Ovary (tissue), 9 donors: ENCODE data around the gene AKNA. TPM values are rescaled to one million over a fixed set of nuclear protein-coding genes. Genes with fewer than 3 reads are reported as not detected.

Source experiments
- DNase-seq, 5 donors: peaks; one replicate each; pipeline ENCODE4 v3.0.0-alpha.2; 2019 to 2020
- H3K27ac ChIP-seq, 2 donors: fragments of 200-600 bp; one replicate each; pipeline versions ENCODE4 v1.5.1 to v1.8.0; 2019 to 2022
- H3K27me3 ChIP-seq: fragments of 200-600 bp; one replicate; pipeline ENCODE4 v1.8.0; 2022
- H3K36me3 ChIP-seq: fragments of 200-600 bp; sonication (generic); one replicate; pipeline ENCODE4 v1.5.1; 2019
- H3K4me1 ChIP-seq: one replicate; pipeline ENCODE4 v1.8.1; 2013; ENCODE audit warnings: mild to moderate bottlenecking, moderate library complexity; ENCODE audit not compliant: insufficient read depth
- H3K4me3 ChIP-seq: fragments of 200-600 bp; sonication (generic); one replicate; pipeline ENCODE4 v1.5.1; 2017
- H3K9me3 ChIP-seq, 2 donors: fragments of 200-600 bp in 1 of 2; sonication (generic) in 1 of 2; one replicate each; pipeline versions ENCODE4 v1.5.1 to v1.8.1; 2013 to 2019; ENCODE audit warnings: mild to moderate bottlenecking in 1 of 2, moderate library complexity in 1 of 2
- CTCF ChIP-seq, 3 donors: fragments of 450-650 bp in 2 of 3; fragments of 200-600 bp in 1 of 3; IDR thresholded peaks; one replicate each; pipeline versions ENCODE4 v1.5.1 to v1.8.0; 2016 to 2022; ENCODE audit warnings: antibody characterized with exemption in 3 of 3, mild to moderate bottlenecking in 1 of 3
- EP300 ChIP-seq: sonication (generic); formaldehyde crosslinking; IDR thresholded peaks from one replicate; pipeline ENCODE4 v1.6.1; 2017; ENCODE audit warnings: antibody characterized with exemption
- POLR2A ChIP-seq: fragments of 450-650 bp; IDR thresholded peaks from one replicate; pipeline ENCODE4 v1.6.1; 2017; ENCODE audit warnings: antibody characterized with exemption, mild to moderate bottlenecking, moderate library complexity
- WGBS, 3 donors: extraction: QIAGEN DNeasy Blood & Tissue Kit in 1 of 3; methylation state at CpG; one replicate each; pipeline versions ENCODE4 v1.1.5 to v1.1.7; 2013 to 2017; 5-methylcytosine and 5-hydroxymethylcytosine counted together
- intact Hi-C, 4 donors: fragments of 100-400 bp; cut with DNase I; formaldehyde crosslinking; loops; one replicate each; pipeline versions ENCODE4 v1.11.0 to v1.15.1; 2022 to 2023
- polyA plus RNA-seq, 2 donors: library from polyadenylated mRNA; stranded (reverse); fragments of 200-250 nt in 1 of 2; fragments of 350-450 nt in 1 of 2; fragmentation: Illumina TruSeq in 1 of 2; extraction: RNeasy Lipid Tissue Mini Kit (QIAGEN cat#74804) in 1 of 2; gene quantifications; one replicate each; pipeline ENCODE4 v1.2.3, GENCODE V29; 2013 to 2014
- total RNA-seq, 7 donors: library from RNA; depleted of rRNA in 2 of 7; stranded (reverse); fragments of >200 nt in 2 of 7; fragmentation: NEBNext Ultra II Directional in 3 of 7; extraction: Animal tissue kit (Norgen Biotek cat#: 25700) in 3 of 7; gene quantifications; one replicate each; pipeline versions ENCODE4 v1.1.0 to v1.2.4, GENCODE V29; 2016 to 2023
- donor health status: DM: no; HTN: no; CAD: no; lungs with moderate emphysema.
- donor health status: DM: no; HTN: no; CAD: no.
- donor health status: Bipolar disorder and iron deficiency.
- donor health status: DM: yes; HTN: yes; CAD: no.
- donor health status: DM: no; HTN: no; CAD: no.
- donor health status: DM: yes; HTN: yes; CAD: no.

AKNA gene
- total and polyA plus RNA-seq, 9 donors, result 12.9 to 123 (median 36.4) TPM

GRCh38 chr9:114364134-114365041, 23.4 kb downstream of the AKNA start:
- H3K9me3 ChIP-seq, result no peaks in the 10 kb centered on the region
- H3K27ac ChIP-seq, result no peak overlapping the region
- DNase-seq, result no peak
- no peaks in the 10 kb centered on the region for H3K4me1 ChIP-seq
- H3K27me3 ChIP-seq, result no peaks in the 10 kb centered on the region
- no peak for TF ChIP-seq EP300
- TF ChIP-seq POLR2A, result no peak
- no peak for TF ChIP-seq CTCF (IDR thresholded peaks at IDR 0.05)
- intact Hi-C loops, result no loop called here
- WGBS, 3 donors, result 64 to 76% (median 65%) methylated on average over 6 of the region's 6 CpGs
- H3K36me3 ChIP-seq, result no peaks in the 10 kb centered on the region
- no peak overlapping the region for H3K4me3 ChIP-seq

- Histone ChIP-seq H3K4me1 (no peaks in the 10 kb centered on the region), H3K27me3 (no peaks in the 10 kb centered on the region), H3K4me3 (no peak overlapping the region), H3K36me3 (no peaks in the 10 kb centered on the region), H3K27ac (no peak overlapping the region), H3K9me3 (no peaks in the 10 kb centered on the region)
- WGBS, 3 donors, result 42 to 64% (median 47%) methylated on average over 2 of the region's 2 CpGs
- DNase-seq, result no peak
- TF ChIP-seq EP300 (no peak), CTCF (IDR thresholded peaks at IDR 0.05) (no peak), POLR2A (no peak)
- intact Hi-C loops, result no loop called here
Observed at GRCh38 chr9:114363424-114363823, 24.4 kb downstream of the AKNA start.

DNA sequence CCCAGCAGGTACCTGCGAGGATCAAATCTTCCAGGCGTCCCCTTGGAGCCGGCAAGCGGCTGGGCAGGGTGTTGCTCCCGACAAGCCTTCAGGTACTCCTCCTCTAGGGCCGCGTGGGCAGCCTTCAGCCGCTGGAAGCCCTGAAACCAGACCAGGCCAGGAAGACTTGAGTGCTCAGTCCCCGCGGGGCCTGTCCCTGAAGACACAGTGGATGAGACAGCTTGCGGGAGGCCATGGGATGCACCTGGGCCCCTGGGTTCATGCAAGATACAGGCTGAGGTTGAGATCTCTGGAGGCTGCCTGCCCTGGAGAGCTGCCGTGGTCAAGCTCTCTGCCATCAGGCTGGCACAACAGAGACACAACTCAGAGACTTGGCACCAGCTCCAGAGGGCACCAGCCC, 25.4 kb downstream of the AKNA start:
- DNase-seq, result no peak
- TF ChIP-seq POLR2A, result no peak
- TF ChIP-seq EP300, result no peak
- TF ChIP-seq CTCF (IDR thresholded peaks at IDR 0.05), result no peak
- WGBS, 3 donors, result 80 to 87% (median 84%) methylated on average over 12 of the region's 12 CpGs

GRCh38 chr9:114361542-114361941, 26.2 kb downstream of the AKNA start:
- Histone ChIP-seq H3K4me1 (no peaks in the 10 kb centered on the region), H3K27ac (no peak overlapping the region), H3K27me3 (no peaks in the 10 kb centered on the region), H3K4me3 (no peak overlapping the region), H3K9me3 (no peaks in the 10 kb centered on the region), H3K36me3 (no peaks in the 10 kb centered on the region)
- 84 to 91% (median 91%) methylated on average over 7 of the region's 7 CpGs for WGBS, 3 donors
- no peak for DNase-seq
- no peak for TF ChIP-seq CTCF (IDR thresholded peaks at IDR 0.05)
- TF ChIP-seq EP300, result no peak
- TF ChIP-seq POLR2A, result no peak
- intact Hi-C loops, result no loop called here

More for the DNA sequence above, 25.4 kb downstream of the AKNA start:
- no peak overlapping the region for H3K27ac ChIP-seq
- intact Hi-C loops, result no loop called here
- no peaks in the 10 kb centered on the region for H3K36me3 ChIP-seq
- H3K9me3 ChIP-seq, result no peaks in the 10 kb centered on the region
- no peaks in the 10 kb centered on the region for H3K27me3 ChIP-seq
- H3K4me3 ChIP-seq, result no peak overlapping the region
- no peaks in the 10 kb centered on the region for H3K4me1 ChIP-seq
